GM12878 (cell line): ENCODE measurements around the gene ADGRB2. TPM values are rescaled to one million over a fixed set of nuclear protein-coding genes. Genes with fewer than 3 reads are reported as not detected.

Experiments
- ATAC-seq: fragments of 200-7000 bp; cut with Tn5 transposase; 3 replicates; pipeline ENCODE4 v1.9.1; 2020; ENCODE audit warnings: mild to moderate bottlenecking, moderate library complexity
- BruUV-seq: library from RNA; stranded (reverse); fragments of 400-500 nt; replicated peaks from 2 replicates; lab custom pipeline; 2021; lab: Mats Ljungman, UMichigan
- CTCF ChIA-PET: fragments of 300-600 bp; sonication (Branson Sonifier 250); formaldehyde crosslinking; extraction: SDS; loops from one replicate; lab custom pipeline; 2021; ENCODE audit warnings: inconsistent platforms; lab: Yijun Ruan, JAX
- POLR2A ChIA-PET: fragments of 350-600 bp; formaldehyde crosslinking; extraction: SDS; loops from one replicate; lab custom pipeline; 2021; ENCODE audit warnings: inconsistent platforms; lab: Charles Lee
- RAD21 ChIA-PET: fragments of 300-600 bp; sonication (Branson Sonifier 250); formaldehyde crosslinking; loops from one replicate; lab custom pipeline; 2023; ENCODE audit warnings: antibody characterized with exemption; ENCODE audit not compliant: unreplicated experiment; lab: Charles Lee
- SMC1A ChIA-PET: fragments of 300-600 bp; sonication (Branson Sonifier 250); formaldehyde crosslinking; loops from one replicate; lab custom pipeline; 2023; ENCODE audit not compliant: unreplicated experiment, uncharacterized antibody; lab: Charles Lee
- DNase-seq: peaks from one replicate; pipeline ENCODE4 v3.0.0-alpha.2; 2011; ENCODE audit warnings: low read depth, low spot score
- FAIRE-seq: peaks from 3 replicates; lab custom pipeline; 2011; peaks lifted over from hg19 to GRCh38; lab: Jason Lieb, UNC
- H2AFZ ChIP-seq: 2 replicates; pipeline ENCODE4 v1.6.0; 2011; ENCODE audit warnings: low read depth, low read length, control low read depth; ENCODE audit not compliant: control insufficient read depth
- H3K27ac ChIP-seq: 2 replicates; pipeline ENCODE4 v1.5.1; 2011; ENCODE audit warnings: control low read depth; ENCODE audit not compliant: control insufficient read depth, insufficient read depth
- H3K27me3 ChIP-seq, 2 experiments: replicated peaks in 1 of 2; 2 replicates each; pipeline versions ENCODE4 v1.6.0 to v1.6.1; 2011; ENCODE audit warnings: low read length in 1 of 2; ENCODE audit not compliant: control insufficient read depth in 2 of 2, insufficient read depth in 2 of 2
- H3K36me3 ChIP-seq, 2 experiments: 2 replicates each; pipeline ENCODE4 v1.5.1; 2011; ENCODE audit warnings: low read length in 1 of 2; ENCODE audit not compliant: control insufficient read depth in 2 of 2, insufficient read depth in 2 of 2
- H3K4me1 ChIP-seq: 2 replicates; pipeline ENCODE4 v1.6.1; 2011; ENCODE audit warnings: mild to moderate bottlenecking, low read length, moderate library complexity, mixed read lengths; ENCODE audit not compliant: control insufficient read depth, insufficient read depth
- H3K4me2 ChIP-seq: 2 replicates; pipeline ENCODE4 v1.6.0; 2011; ENCODE audit warnings: control low read depth; ENCODE audit not compliant: control insufficient read depth, insufficient read depth
- H3K4me3 ChIP-seq: fragments of 200-600 bp; sonication (generic); 2 replicates; pipeline ENCODE4 v1.5.1; 2016
- H3K79me2 ChIP-seq: 2 replicates; pipeline ENCODE4 v1.6.0; 2011; ENCODE audit warnings: low read length; ENCODE audit not compliant: control insufficient read depth, insufficient read depth
- H3K9ac ChIP-seq: 2 replicates; pipeline ENCODE4 v1.8.0; 2011; ENCODE audit warnings: low read length, control low read depth, mixed read lengths; ENCODE audit not compliant: control insufficient read depth, insufficient read depth
- H3K9me3 ChIP-seq: replicated peaks from 3 replicates; pipeline ENCODE4 v1.5.1; 2011; ENCODE audit warnings: mild to moderate bottlenecking, low read length; ENCODE audit not compliant: control insufficient read depth, insufficient read depth
- H4K20me1 ChIP-seq: 2 replicates; pipeline ENCODE4 v1.6.0; 2011; ENCODE audit not compliant: control insufficient read depth, insufficient read depth
- BCL11A ChIP-seq: IDR thresholded peaks from 2 replicates; pipeline ENCODE4 v1.6.1; 2011; ENCODE audit warnings: low read depth, low read length
- ELK1 ChIP-seq: IDR thresholded peaks from 2 replicates; pipeline ENCODE4 v1.6.1; 2012; ENCODE audit warnings: low read depth, low read length, improper control_type of control experiment
- FOXM1 ChIP-seq: IDR thresholded peaks from 2 replicates; pipeline ENCODE4 v1.6.1; 2012; ENCODE audit warnings: low read depth, mild to moderate bottlenecking, inconsistent platforms, low read length, moderate library complexity
- GABPA ChIP-seq: IDR thresholded peaks from 2 replicates; pipeline ENCODE4 v1.6.1; 2014; ENCODE audit warnings: antibody characterized with exemption, low read depth, mild to moderate bottlenecking, inconsistent platforms
- MTA3 ChIP-seq: IDR thresholded peaks from 2 replicates; pipeline ENCODE4 v1.6.1; 2012; ENCODE audit warnings: low read length, inconsistent platforms, borderline replicate concordance
- POU2F2 ChIP-seq: IDR thresholded peaks from 3 replicates; pipeline ENCODE4 v1.6.1; 2011; ENCODE audit warnings: low read depth, mild to moderate bottlenecking, low read length, borderline replicate concordance
- STAT1 ChIP-seq: fragments of 450-650 bp; conservative IDR thresholded peaks from 2 replicates; pipeline ENCODE4 v1.6.1; 2014; ENCODE audit warnings: antibody characterized with exemption, mild to moderate bottlenecking
- ZBTB33 ChIP-seq: fragments of 450-650 bp; IDR thresholded peaks from 2 replicates; pipeline ENCODE4 v1.6.1; 2017; ENCODE audit warnings: mild to moderate bottlenecking
- WGBS: methylation state at CpG from one replicate; pipeline ENCODE4 v1.1.6; 2016; ENCODE audit warnings: low lambda C conversion rate; ENCODE audit not compliant: insufficient replicate concordance, insufficient coverage; ENCODE audit errors: missing lambda C conversion rate; 5-methylcytosine and 5-hydroxymethylcytosine counted together
- in situ Hi-C: fragments of 300-500 bp; cut with MboI; formaldehyde crosslinking; loops from 9 replicates; pipeline ENCODE4 v1.14.3; 2018; ENCODE audit warnings: mixed read lengths
- intact Hi-C: fragments of 100-400 bp; cut with micrococcal nuclease; formaldehyde crosslinking; loops from one replicate; pipeline ENCODE4 v1.14.2; 2022; ENCODE audit not compliant: unreplicated experiment
- polyA plus RNA-seq, 11 experiments: library from polyadenylated mRNA; depleted of rRNA in 4 of 11; unstranded in 6 of 11; stranded (reverse) in 5 of 11; fragments of >200 nt; fragmentation: Nextera tagmentation in 4 of 11; fragmentation: Illumina TruSeq in 1 of 11; extraction: Ambion mirVana in 4 of 11; extraction: Trizol in 1 of 11; gene quantifications; 1 replicate in 1 of 11; 2 replicates in 10 of 11; pipeline versions ENCODE4 v1.2.1 to v1.2.3, GENCODE V29; 2011 to 2016; ENCODE audit warnings: inconsistent platforms in 2 of 11, missing spikeins in 2 of 11, low read depth in 1 of 11
- total RNA-seq, 4 experiments: library from RNA; depleted of rRNA in 3 of 4; stranded (reverse); fragments of >200 nt in 3 of 4; fragmentation: Illumina TruSeq in 1 of 4; extraction: Trizol in 1 of 4; gene quantifications; 2 replicates each; pipeline versions ENCODE4 v1.2.1 to v1.2.3, GENCODE V29; 2013 to 2021
- TF ChIP-seq, protein P1 (sequence below): IDR thresholded peaks from 2 replicates; pipeline ENCODE4 v1.6.1; 2011; ENCODE audit warnings: borderline replicate concordance, low read depth, mild to moderate bottlenecking, moderate library complexity, mixed read lengths, low read length; ENCODE audit not compliant: insufficient read depth; ENCODE audit errors: extremely low read length
- TF ChIP-seq, protein P2 (sequence below): IDR thresholded peaks from 2 replicates; pipeline ENCODE4 v1.6.1; 2012; ENCODE audit warnings: mild to moderate bottlenecking, low read depth, low read length
- TF ChIP-seq, protein P3 (sequence below): fragments of 450-650 bp; IDR thresholded peaks from 2 replicates; pipeline ENCODE4 v1.6.1; 2017; ENCODE audit warnings: antibody characterized with exemption, mild to moderate bottlenecking, moderate library complexity

The ADGRB2 gene
- total and polyA plus RNA-seq, 10 of the 15 experiments (the other 5 are each of a cell fraction or from before 2014, with no cell fraction given): 0.11 to 0.33 (median 0.18) TPM; not detected in 4

GRCh38 chr1:31679091-31679490 is 85.0 kb downstream of the ADGRB2 start (continued):
- TF ChIP-seq POU2F2 (no peak), GABPA (no peak), ELK1 (no peak)
- TF ChIP-seq, protein P1, sequence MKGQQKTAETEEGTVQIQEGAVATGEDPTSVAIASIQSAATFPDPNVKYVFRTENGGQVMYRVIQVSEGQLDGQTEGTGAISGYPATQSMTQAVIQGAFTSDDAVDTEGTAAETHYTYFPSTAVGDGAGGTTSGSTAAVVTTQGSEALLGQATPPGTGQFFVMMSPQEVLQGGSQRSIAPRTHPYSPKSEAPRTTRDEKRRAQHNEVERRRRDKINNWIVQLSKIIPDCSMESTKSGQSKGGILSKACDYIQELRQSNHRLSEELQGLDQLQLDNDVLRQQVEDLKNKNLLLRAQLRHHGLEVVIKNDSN: no peak
- TF ChIP-seq, protein P2, sequence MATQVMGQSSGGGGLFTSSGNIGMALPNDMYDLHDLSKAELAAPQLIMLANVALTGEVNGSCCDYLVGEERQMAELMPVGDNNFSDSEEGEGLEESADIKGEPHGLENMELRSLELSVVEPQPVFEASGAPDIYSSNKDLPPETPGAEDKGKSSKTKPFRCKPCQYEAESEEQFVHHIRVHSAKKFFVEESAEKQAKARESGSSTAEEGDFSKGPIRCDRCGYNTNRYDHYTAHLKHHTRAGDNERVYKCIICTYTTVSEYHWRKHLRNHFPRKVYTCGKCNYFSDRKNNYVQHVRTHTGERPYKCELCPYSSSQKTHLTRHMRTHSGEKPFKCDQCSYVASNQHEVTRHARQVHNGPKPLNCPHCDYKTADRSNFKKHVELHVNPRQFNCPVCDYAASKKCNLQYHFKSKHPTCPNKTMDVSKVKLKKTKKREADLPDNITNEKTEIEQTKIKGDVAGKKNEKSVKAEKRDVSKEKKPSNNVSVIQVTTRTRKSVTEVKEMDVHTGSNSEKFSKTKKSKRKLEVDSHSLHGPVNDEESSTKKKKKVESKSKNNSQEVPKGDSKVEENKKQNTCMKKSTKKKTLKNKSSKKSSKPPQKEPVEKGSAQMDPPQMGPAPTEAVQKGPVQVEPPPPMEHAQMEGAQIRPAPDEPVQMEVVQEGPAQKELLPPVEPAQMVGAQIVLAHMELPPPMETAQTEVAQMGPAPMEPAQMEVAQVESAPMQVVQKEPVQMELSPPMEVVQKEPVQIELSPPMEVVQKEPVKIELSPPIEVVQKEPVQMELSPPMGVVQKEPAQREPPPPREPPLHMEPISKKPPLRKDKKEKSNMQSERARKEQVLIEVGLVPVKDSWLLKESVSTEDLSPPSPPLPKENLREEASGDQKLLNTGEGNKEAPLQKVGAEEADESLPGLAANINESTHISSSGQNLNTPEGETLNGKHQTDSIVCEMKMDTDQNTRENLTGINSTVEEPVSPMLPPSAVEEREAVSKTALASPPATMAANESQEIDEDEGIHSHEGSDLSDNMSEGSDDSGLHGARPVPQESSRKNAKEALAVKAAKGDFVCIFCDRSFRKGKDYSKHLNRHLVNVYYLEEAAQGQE: no peak
- TF ChIP-seq, all 136 proteins: peak for 0

DNA sequence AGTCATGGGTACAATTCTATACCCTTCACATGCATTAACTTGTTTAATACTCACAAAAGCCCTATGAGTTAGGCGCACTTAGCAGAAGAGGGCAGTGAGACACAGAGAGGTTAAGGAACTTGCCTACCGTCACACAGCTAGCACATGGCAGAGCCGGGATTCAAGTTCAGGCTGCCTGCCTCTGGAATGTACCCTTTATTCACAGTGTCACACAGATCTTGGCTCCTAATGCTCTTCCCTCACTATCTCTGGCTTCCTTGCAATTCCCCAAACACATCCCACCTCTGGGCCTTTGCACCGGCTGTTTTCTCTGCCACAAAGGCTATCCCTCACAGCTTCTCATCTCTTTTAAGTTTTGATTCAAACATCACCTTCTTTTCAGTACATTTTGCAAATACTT is 85.5 kb downstream of the ADGRB2 start:
- Histone ChIP-seq H3K9ac (no peak overlapping the region), H2AFZ (no peak overlapping the region), H3K27me3 (peaks cover 0 to 1% of the 10 kb centered on the region in 2 experiments; a peak in 1 of 4 replicates), H3K36me3 (no peaks in the 10 kb centered on the region), H3K4me2 (no peak overlapping the region), H3K4me1 (no peaks in the 10 kb centered on the region), H4K20me1 (no peaks in the 10 kb centered on the region), H3K79me2 (no peaks in the 10 kb centered on the region), H3K4me3 (no peak overlapping the region), H3K27ac (no peak overlapping the region), H3K9me3 (no peaks in the 10 kb centered on the region)
- TF ChIP-seq STAT1: no peak
- no peak for TF ChIP-seq MTA3
- TF ChIP-seq, protein P3, sequence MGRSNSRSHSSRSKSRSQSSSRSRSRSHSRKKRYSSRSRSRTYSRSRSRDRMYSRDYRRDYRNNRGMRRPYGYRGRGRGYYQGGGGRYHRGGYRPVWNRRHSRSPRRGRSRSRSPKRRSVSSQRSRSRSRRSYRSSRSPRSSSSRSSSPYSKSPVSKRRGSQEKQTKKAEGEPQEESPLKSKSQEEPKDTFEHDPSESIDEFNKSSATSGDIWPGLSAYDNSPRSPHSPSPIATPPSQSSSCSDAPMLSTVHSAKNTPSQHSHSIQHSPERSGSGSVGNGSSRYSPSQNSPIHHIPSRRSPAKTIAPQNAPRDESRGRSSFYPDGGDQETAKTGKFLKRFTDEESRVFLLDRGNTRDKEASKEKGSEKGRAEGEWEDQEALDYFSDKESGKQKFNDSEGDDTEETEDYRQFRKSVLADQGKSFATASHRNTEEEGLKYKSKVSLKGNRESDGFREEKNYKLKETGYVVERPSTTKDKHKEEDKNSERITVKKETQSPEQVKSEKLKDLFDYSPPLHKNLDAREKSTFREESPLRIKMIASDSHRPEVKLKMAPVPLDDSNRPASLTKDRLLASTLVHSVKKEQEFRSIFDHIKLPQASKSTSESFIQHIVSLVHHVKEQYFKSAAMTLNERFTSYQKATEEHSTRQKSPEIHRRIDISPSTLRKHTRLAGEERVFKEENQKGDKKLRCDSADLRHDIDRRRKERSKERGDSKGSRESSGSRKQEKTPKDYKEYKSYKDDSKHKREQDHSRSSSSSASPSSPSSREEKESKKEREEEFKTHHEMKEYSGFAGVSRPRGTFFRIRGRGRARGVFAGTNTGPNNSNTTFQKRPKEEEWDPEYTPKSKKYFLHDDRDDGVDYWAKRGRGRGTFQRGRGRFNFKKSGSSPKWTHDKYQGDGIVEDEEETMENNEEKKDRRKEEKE: no peak
- no peak for TF ChIP-seq ZBTB33
- TF ChIP-seq BCL11A: no peak
- no peak for TF ChIP-seq FOXM1
- POLR2A ChIA-PET: no interaction called here
- RAD21 ChIA-PET: interaction anchor here (0.9 kb wide), 1 partner anchor 26 kb away, joined by 3 read pairs; no protein-coding TSS in a partner anchor
- 69% methylated on average over 4 of the region's 4 CpGs for WGBS
- no peak for FAIRE-seq
- intact Hi-C loops: no loop called here
- CTCF ChIA-PET: interaction anchor here (0.9 to 2.8 kb wide), 6 partner anchors 14 to 284 kb away, joined by 3 to 12 read pairs (median 4); no protein-coding TSS in a partner anchor
- in situ Hi-C loops: no loop called here
- DNase-seq: no peak
- no peak for ATAC-seq
- SMC1A ChIA-PET: interaction anchor here (1.0 to 1.3 kb wide), 3 partner anchors 26 to 124 kb away, joined by 3 to 4 read pairs (median 3); no protein-coding TSS in a partner anchor
- no TSS peak for BruUV-seq
